Heart left ventricle (tissue), 16 donors: ENCODE measurements around the gene ASCC3. TPM values are rescaled to one million over a fixed set of nuclear protein-coding genes. Genes with fewer than 3 reads are reported as not detected.

Experiments
- ATAC-seq, 4 donors: fragments of 200-7000 bp; cut with Tn5 transposase; one replicate each; pipeline ENCODE4 v1.9.1; 2020 to 2022; ENCODE audit warnings: moderate library complexity in 4 of 4, mild to moderate bottlenecking in 3 of 4, moderate number of reproducible peaks in 1 of 4
- DNase-seq, 5 donors: peaks; one replicate each; pipeline ENCODE4 v3.0.0-alpha.2; 2020
- H3K27ac ChIP-seq, 12 donors: fragments of 200-600 bp; sonication (generic) in 4 of 12; one replicate each; pipeline versions ENCODE4 v1.5.0 to v1.8.0; 2016 to 2022; ENCODE audit warnings: mild to moderate bottlenecking in 2 of 12
- H3K27me3 ChIP-seq, 9 donors: fragments of 200-600 bp; sonication (generic) in 2 of 9; one replicate each; pipeline versions ENCODE4 v1.5.1 to v1.8.0; 2016 to 2022; ENCODE audit warnings: mild to moderate bottlenecking in 3 of 9
- H3K36me3 ChIP-seq, 9 donors: fragments of 200-600 bp; sonication (generic) in 2 of 9; one replicate each; pipeline versions ENCODE4 v1.5.0 to v1.8.0; 2018 to 2022; ENCODE audit warnings: mild to moderate bottlenecking in 2 of 9
- H3K4me1 ChIP-seq, 12 donors: fragments of 200-600 bp; sonication (generic) in 4 of 12; one replicate each; pipeline versions ENCODE4 v1.5.0 to v1.8.0; 2016 to 2022; ENCODE audit warnings: mild to moderate bottlenecking in 3 of 12
- H3K4me3 ChIP-seq, 12 donors: fragments of 200-600 bp; sonication (generic) in 4 of 12; one replicate each; pipeline versions ENCODE4 v1.5.0 to v1.8.0; 2017 to 2022; ENCODE audit warnings: mild to moderate bottlenecking in 9 of 12, moderate library complexity in 4 of 12
- H3K9me3 ChIP-seq, 12 donors: fragments of 200-600 bp; sonication (generic) in 4 of 12; one replicate each; pipeline versions ENCODE4 v1.5.0 to v1.8.0; 2016 to 2022; ENCODE audit warnings: mild to moderate bottlenecking in 1 of 12
- CTCF ChIP-seq, 12 donors: fragments of 200-600 bp; sonication (generic) in 4 of 12; IDR thresholded peaks; one replicate each; pipeline versions ENCODE4 v1.5.0 to v1.8.0; 2018 to 2022; ENCODE audit warnings: antibody characterized with exemption in 12 of 12, mild to moderate bottlenecking in 5 of 12
- POLR2A ChIP-seq, 2 donors: fragments of 450-650 bp; IDR thresholded peaks; one replicate each; pipeline ENCODE4 v1.6.1; 2017; ENCODE audit warnings: antibody characterized with exemption in 2 of 2, mild to moderate bottlenecking in 2 of 2, moderate library complexity in 2 of 2
- WGBS, 4 donors: extraction: QIAGEN DNeasy Blood & Tissue Kit in 2 of 4; methylation state at CpG; one replicate each; pipeline versions ENCODE4 v1.1.5 to v1.1.7; 2013 to 2018; 5-methylcytosine and 5-hydroxymethylcytosine counted together
- intact Hi-C, 10 donors: fragments of 100-400 bp; cut with DNase I; formaldehyde crosslinking; loops; one replicate each; pipeline versions ENCODE4 v1.11.1 to v1.14.2; 2022
- polyA plus RNA-seq, 2 donors: library from polyadenylated mRNA; stranded (reverse); fragments of 200-250 nt; gene quantifications; one replicate each; pipeline ENCODE4 v1.2.3, GENCODE V29; 2013
- total RNA-seq, 9 donors: library from RNA; depleted of rRNA in 2 of 9; stranded (reverse); fragments of >200 nt in 2 of 9; fragmentation: NEBNext Ultra II Directional in 3 of 9; extraction: Animal tissue kit (Norgen Biotek cat#: 25700) in 3 of 9; gene quantifications; one replicate each; pipeline versions ENCODE4 v1.1.0 to v1.2.4, GENCODE V29; 2016 to 2023
- donor health status: ischemic (EF 13 %, LVEDD 7.1; RV severe dilation, severe dysfunction).
- donor health status: healthy with polysubstance abuse.
- donor health status: DM: no; HTN: yes; CAD: no.
- donor health status: DM: no; HTN: no; CAD: no.
- donor health status: ischemic (EF 25% LVEDD 6.9; RV normal size, moderate dysfunction).
- donor health status: ischemic (EF 25% LVEDD 5.7; RV mildly dilated, moderate dysfunction).
- donor health status: healthy.
- donor health status: DM: yes; HTN: yes; CAD: no.
- donor health status: ischemic (EF 35%, LVEDD 5.7; RV mildly dilated, moderate dysfunction).
- donor health status: nonischemic (EF 11% LVEDD 7.7; RV severe dilation, severe dysfunction).
- donor health status: DM: yes; HTN: yes; CAD: no.
- donor health status: PGD.
- donor health status: ischemic (EF 29% LVEDD 5.4; RV normal size, mild dysfunction).
- donor health status: nonischemic (EF 23%, LVEDD 6.1; RV moderate dilation, normal function).

ASCC3 gene
- total and polyA plus RNA-seq, 11 donors: 3.4 to 29.2 (median 15.0) TPM

- DNase-seq (peak in 3 of 5 donors; percentile 44 to 79 (median 50)), ATAC-seq (peak in 3 of 4 donors; percentile 73 to 94 (median 84))
- no peak within 1 kb of the TSS for H3K27ac ChIP-seq
- TF ChIP-seq POLR2A (IDR thresholded peaks at IDR 0.05) (no peak), CTCF (IDR thresholded peaks at IDR 0.05) (no peak)
- intact Hi-C loops: no loop called here
- H3K4me3 ChIP-seq: peak within 1 kb of the TSS in 9 of 12 donors; percentile 21 to 49 (median 36)
- no peaks in the 10 kb centered on the region for H3K9me3 ChIP-seq
- H3K4me1 ChIP-seq: peaks cover 0 to 38% (median 10%) of the 10 kb centered on the region in 12 donors
- 2 to 8% (median 5%) methylated on average over 26 to 66 of the region's 66 CpGs for WGBS, 4 donors
- no peaks in the 10 kb centered on the region for H3K36me3 ChIP-seq
- H3K27me3 ChIP-seq: peaks cover 72 to 100% (median 100%) of the 10 kb centered on the region in 9 donors
Measured at GRCh38 chr6:100464903-100465700, 416.0 kb downstream of the ASCC3 start, which contains the start of gene SIM1. SIM1 (minus strand) TSS chr6:100464921; CDS start chr6:100463468, 1,453 bp downstream.

GRCh38 chr6:100464162-100464851 is 416.8 kb downstream of the ASCC3 start:
- Histone ChIP-seq H3K27ac (no peak overlapping the region), H3K36me3 (no peaks in the 10 kb centered on the region), H3K27me3 (peaks cover 71 to 100% (median 100%) of the 10 kb centered on the region in 9 donors), H3K4me3 (peak overlapping the region in 7 of 12 donors; percentile 21 to 49 (median 36)), H3K4me1 (peaks cover 0 to 38% (median 10%) of the 10 kb centered on the region in 12 donors), H3K9me3 (no peaks in the 10 kb centered on the region)
- WGBS, 4 donors: 4 to 10% (median 5%) methylated on average over 34 to 46 of the region's 46 CpGs
- no peak for TF ChIP-seq POLR2A (IDR thresholded peaks at IDR 0.05)
- TF ChIP-seq CTCF (IDR thresholded peaks at IDR 0.05): no peak
- intact Hi-C loops: no loop called here
- ATAC-seq (no peak), DNase-seq (no peak)

- H3K27ac ChIP-seq: no peak overlapping the region
Measured at GRCh38 chr6:100463630-100464161, 417.4 kb downstream of the ASCC3 start.

More at GRCh38 chr6:100463630-100464161, 417.4 kb downstream of the ASCC3 start:
- Histone ChIP-seq H3K4me1 (peaks cover 0 to 38% (median 10%) of the 10 kb centered on the region in 12 donors), H3K27me3 (peaks cover 71 to 100% (median 100%) of the 10 kb centered on the region in 9 donors), H3K36me3 (no peaks in the 10 kb centered on the region), H3K4me3 (no peak overlapping the region), H3K9me3 (no peaks in the 10 kb centered on the region)
- no peak for DNase-seq
- WGBS, 4 donors: 3 to 8% (median 5%) methylated on average over 23 to 24 of the region's 24 CpGs
- no peak for TF ChIP-seq POLR2A (IDR thresholded peaks at IDR 0.05)
- TF ChIP-seq CTCF (IDR thresholded peaks at IDR 0.05): no peak
- intact Hi-C loops: no loop called here
- ATAC-seq: no peak
